Measurements from ENCODE around the gene PRPF31. TPM values are rescaled to one million over a fixed set of nuclear protein-coding genes. Genes with fewer than 3 reads are reported as not detected.

Gene PRPF31
- polyA plus RNA-seq, 1 of the 3 experiments (the other 2 are of a cell fraction), result 81.0 TPM

DNA sequence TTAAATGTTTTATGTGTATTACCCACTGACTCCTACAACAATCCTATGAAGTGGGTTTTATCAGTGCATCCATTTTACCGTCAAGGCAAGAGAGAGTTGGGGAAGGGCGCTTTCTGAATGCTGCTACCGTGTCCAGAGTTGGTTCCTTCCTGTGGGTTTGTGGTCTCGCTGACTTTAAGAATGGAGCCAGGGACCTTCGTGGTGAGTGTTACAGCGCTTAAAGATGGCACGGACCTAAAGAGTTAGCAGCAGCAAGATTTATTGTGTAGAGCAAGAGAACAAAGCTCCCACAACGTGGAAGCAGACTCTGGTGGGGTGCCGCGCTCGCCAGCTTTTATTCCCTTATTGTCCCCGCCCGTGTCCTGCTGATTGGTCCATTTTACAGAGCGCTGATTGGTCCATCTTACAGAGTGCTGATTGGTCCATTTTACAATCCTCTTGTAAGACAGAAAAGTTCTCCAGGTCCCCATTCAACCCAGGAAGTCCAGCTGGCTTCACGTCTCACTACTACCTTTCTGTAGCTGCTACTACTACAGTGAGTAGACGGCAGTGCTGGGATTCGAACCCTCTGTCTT lies 21.0 kb upstream of the PRPF31 start:
- no peaks in the 10 kb centered on the region; a peak in 1 of 4 replicates for H3K4me1 ChIP-seq (ENCODE audit: control insufficient read depth in 1 of 2, insufficient read depth in 2 of 2, low read depth in 1 of 2, low read length in 1 of 2)
- WGBS (ENCODE audit: low lambda C conversion rate), result 73% methylated on average over 17 of the region's 17 CpGs
- no peak for DNase-seq
- peaks cover 6% of the 10 kb centered on the region; the same call in 1 of the 2 replicates for H3K27me3 ChIP-seq (ENCODE audit: insufficient read depth)
- H3K79me2 ChIP-seq (ENCODE audit: insufficient read depth), result no peaks in the 10 kb centered on the region
- no peak overlapping the region for H3K4me2 ChIP-seq
- H3K9me3 ChIP-seq, result no peaks in the 10 kb centered on the region
- no peak overlapping the region for H3K27ac ChIP-seq (ENCODE audit: low read depth in 2 of 2, low read length in 1 of 2)
- no peak overlapping the region for H2AFZ ChIP-seq (ENCODE audit: low read depth)
- no peaks in the 10 kb centered on the region for H3K9me2 ChIP-seq
- H3K4me3 ChIP-seq (ENCODE audit: low read depth in 2 of 2, low read length in 1 of 2), result no peak overlapping the region
- no peaks in the 10 kb centered on the region for H3K36me3 ChIP-seq (replicated peaks in 1 of 2; ENCODE audit: control insufficient read depth in 1 of 2, insufficient read depth in 2 of 2, low read length in 1 of 2)
- no peaks in the 10 kb centered on the region for H3F3A ChIP-seq (replicated peaks; ENCODE audit: insufficient read depth)
- TF ChIP-seq TEAD4 (IDR thresholded peaks at IDR 0.05; ENCODE audit: borderline replicate concordance, insufficient read depth), result no peak
- no peak for TF ChIP-seq FOXM1 (IDR thresholded peaks at IDR 0.05; ENCODE audit: low read depth)
- no peak for TF ChIP-seq NFIC (IDR thresholded peaks at IDR 0.05; ENCODE audit: borderline replicate concordance)
- TF ChIP-seq EP300 (IDR thresholded peaks at IDR 0.05; ENCODE audit: borderline replicate concordance in 1 of 2, low read depth in 1 of 2, low read length in 1 of 2), result no peak
- TF ChIP-seq, protein P1, sequence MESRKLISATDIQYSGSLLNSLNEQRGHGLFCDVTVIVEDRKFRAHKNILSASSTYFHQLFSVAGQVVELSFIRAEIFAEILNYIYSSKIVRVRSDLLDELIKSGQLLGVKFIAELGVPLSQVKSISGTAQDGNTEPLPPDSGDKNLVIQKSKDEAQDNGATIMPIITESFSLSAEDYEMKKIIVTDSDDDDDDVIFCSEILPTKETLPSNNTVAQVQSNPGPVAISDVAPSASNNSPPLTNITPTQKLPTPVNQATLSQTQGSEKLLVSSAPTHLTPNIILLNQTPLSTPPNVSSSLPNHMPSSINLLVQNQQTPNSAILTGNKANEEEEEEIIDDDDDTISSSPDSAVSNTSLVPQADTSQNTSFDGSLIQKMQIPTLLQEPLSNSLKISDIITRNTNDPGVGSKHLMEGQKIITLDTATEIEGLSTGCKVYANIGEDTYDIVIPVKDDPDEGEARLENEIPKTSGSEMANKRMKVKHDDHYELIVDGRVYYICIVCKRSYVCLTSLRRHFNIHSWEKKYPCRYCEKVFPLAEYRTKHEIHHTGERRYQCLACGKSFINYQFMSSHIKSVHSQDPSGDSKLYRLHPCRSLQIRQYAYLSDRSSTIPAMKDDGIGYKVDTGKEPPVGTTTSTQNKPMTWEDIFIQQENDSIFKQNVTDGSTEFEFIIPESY (IDR thresholded peaks at IDR 0.05; ENCODE audit: borderline replicate concordance, low read depth), result no peak
- TF ChIP-seq, protein P2, sequence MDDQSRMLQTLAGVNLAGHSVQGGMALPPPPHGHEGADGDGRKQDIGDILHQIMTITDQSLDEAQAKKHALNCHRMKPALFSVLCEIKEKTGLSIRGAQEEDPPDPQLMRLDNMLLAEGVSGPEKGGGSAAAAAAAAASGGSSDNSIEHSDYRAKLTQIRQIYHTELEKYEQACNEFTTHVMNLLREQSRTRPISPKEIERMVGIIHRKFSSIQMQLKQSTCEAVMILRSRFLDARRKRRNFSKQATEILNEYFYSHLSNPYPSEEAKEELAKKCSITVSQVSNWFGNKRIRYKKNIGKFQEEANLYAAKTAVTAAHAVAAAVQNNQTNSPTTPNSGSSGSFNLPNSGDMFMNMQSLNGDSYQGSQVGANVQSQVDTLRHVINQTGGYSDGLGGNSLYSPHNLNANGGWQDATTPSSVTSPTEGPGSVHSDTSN (IDR thresholded peaks at IDR 0.05), result no peak
- TF ChIP-seq, protein P3, sequence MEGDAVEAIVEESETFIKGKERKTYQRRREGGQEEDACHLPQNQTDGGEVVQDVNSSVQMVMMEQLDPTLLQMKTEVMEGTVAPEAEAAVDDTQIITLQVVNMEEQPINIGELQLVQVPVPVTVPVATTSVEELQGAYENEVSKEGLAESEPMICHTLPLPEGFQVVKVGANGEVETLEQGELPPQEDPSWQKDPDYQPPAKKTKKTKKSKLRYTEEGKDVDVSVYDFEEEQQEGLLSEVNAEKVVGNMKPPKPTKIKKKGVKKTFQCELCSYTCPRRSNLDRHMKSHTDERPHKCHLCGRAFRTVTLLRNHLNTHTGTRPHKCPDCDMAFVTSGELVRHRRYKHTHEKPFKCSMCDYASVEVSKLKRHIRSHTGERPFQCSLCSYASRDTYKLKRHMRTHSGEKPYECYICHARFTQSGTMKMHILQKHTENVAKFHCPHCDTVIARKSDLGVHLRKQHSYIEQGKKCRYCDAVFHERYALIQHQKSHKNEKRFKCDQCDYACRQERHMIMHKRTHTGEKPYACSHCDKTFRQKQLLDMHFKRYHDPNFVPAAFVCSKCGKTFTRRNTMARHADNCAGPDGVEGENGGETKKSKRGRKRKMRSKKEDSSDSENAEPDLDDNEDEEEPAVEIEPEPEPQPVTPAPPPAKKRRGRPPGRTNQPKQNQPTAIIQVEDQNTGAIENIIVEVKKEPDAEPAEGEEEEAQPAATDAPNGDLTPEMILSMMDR (IDR thresholded peaks at IDR 0.05), result no peak
- no peak for TF ChIP-seq SIN3A (IDR thresholded peaks at IDR 0.05; ENCODE audit: borderline replicate concordance, low read depth, low read length)
- no peak for TF ChIP-seq JUND (IDR thresholded peaks at IDR 0.05)
- TF ChIP-seq, protein P4, sequence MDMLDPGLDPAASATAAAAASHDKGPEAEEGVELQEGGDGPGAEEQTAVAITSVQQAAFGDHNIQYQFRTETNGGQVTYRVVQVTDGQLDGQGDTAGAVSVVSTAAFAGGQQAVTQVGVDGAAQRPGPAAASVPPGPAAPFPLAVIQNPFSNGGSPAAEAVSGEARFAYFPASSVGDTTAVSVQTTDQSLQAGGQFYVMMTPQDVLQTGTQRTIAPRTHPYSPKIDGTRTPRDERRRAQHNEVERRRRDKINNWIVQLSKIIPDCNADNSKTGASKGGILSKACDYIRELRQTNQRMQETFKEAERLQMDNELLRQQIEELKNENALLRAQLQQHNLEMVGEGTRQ (IDR thresholded peaks at IDR 0.05; ENCODE audit: borderline replicate concordance, low read depth, low read length), result no peak
- no peak for TF ChIP-seq POLR2AphosphoS5 (IDR thresholded peaks at IDR 0.05; ENCODE audit: low read depth, low read length)
- no peak for TF ChIP-seq ELF1 (IDR thresholded peaks at IDR 0.05)
- no peak for TF ChIP-seq RCOR1 (IDR thresholded peaks at IDR 0.05; ENCODE audit: low read length)
- no peak for TF ChIP-seq CHD2 (IDR thresholded peaks at IDR 0.05; ENCODE audit: low read length, partially characterized antibody)
- no peak overlapping the region for H3K9ac ChIP-seq
- CTCF ChIA-PET, result interaction anchor here (0.6 to 1.5 kb wide), 3 partner anchors 8 to 70 kb away, joined by 4 to 6 read pairs (median 4); no protein-coding TSS in a partner anchor
- no peaks in the 10 kb centered on the region for H4K20me1 ChIP-seq (ENCODE audit: insufficient read depth)
- POLR2A ChIA-PET, result no interaction called here
